ENCODE measurements around the gene CARF.

DNA sequence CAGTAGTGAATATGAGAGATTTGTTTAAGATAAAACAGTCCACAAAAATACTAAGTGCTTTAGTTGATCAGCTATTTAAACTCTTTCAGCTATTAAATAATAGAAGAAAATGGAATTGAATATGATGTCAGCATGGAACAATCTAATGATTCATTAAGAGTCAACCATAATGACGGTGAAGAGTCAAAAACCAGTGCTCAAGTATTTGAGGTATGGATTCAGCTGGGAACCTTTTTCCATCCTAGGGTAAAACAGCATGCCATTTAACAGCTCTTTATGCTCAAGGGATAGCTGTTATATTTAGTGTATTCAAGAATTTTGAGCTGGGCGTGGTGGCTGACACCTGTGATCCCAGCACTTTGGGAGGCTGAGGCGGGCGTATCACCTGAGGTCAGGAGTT, 29.7 kb downstream of the CARF start:
- TF ChIP-seq, protein P1, sequence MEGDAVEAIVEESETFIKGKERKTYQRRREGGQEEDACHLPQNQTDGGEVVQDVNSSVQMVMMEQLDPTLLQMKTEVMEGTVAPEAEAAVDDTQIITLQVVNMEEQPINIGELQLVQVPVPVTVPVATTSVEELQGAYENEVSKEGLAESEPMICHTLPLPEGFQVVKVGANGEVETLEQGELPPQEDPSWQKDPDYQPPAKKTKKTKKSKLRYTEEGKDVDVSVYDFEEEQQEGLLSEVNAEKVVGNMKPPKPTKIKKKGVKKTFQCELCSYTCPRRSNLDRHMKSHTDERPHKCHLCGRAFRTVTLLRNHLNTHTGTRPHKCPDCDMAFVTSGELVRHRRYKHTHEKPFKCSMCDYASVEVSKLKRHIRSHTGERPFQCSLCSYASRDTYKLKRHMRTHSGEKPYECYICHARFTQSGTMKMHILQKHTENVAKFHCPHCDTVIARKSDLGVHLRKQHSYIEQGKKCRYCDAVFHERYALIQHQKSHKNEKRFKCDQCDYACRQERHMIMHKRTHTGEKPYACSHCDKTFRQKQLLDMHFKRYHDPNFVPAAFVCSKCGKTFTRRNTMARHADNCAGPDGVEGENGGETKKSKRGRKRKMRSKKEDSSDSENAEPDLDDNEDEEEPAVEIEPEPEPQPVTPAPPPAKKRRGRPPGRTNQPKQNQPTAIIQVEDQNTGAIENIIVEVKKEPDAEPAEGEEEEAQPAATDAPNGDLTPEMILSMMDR (IDR thresholded peaks at IDR 0.05; ENCODE audit: insufficient read depth, low read length, poor library complexity, severe bottlenecking): no peak
- no peak for TF ChIP-seq EZH2phosphoT487 (conservative IDR thresholded peaks at IDR 0.05; ENCODE audit: low read length)
